HepG2 (cell line): ENCODE results near the gene PRKCZ. TPM values are rescaled to one million over a fixed set of nuclear protein-coding genes. Genes with fewer than 3 reads are reported as not detected.

Experiments
- ARNTL ChIP-seq: sonication (generic); formaldehyde crosslinking; IDR thresholded peaks from 2 replicates; pipeline ENCODE4 v1.4.0; 2020; ENCODE audit warnings: mild to moderate bottlenecking, missing genetic modification reagents
- E2F5 ChIP-seq: sonication (generic); formaldehyde crosslinking; conservative IDR thresholded peaks from 2 replicates; pipeline ENCODE4 v1.4.0; 2020; ENCODE audit warnings: missing genetic modification reagents
- EP300 ChIP-seq, 3 experiments: sonication (generic) in 1 of 3; formaldehyde crosslinking in 1 of 3; IDR thresholded peaks; 2 replicates each; pipeline versions ENCODE4 v1.5.1 to v1.6.1; 2011 to 2020; ENCODE audit warnings: low read depth in 2 of 3, low read length in 2 of 3, borderline replicate concordance in 1 of 3, improper control_type of control experiment in 1 of 3, mild to moderate bottlenecking in 1 of 3, missing genetic modification reagents in 1 of 3, moderate library complexity in 1 of 3
- GABPB1 ChIP-seq: IDR thresholded peaks from 2 replicates; pipeline ENCODE4 v1.6.1; 2016; ENCODE audit warnings: mild to moderate bottlenecking, missing genetic modification reagents, moderate library complexity, missing compliant biosample characterization
- KIAA2018 ChIP-seq: sonication (generic); formaldehyde crosslinking; IDR thresholded peaks from 2 replicates; pipeline ENCODE4 v1.5.0; 2020; ENCODE audit warnings: mild to moderate bottlenecking, missing genetic modification reagents, borderline replicate concordance
- LCORL ChIP-seq, 2 experiments: fragments of 450-650 bp in 1 of 2; sonication (generic) in 1 of 2; formaldehyde crosslinking in 1 of 2; IDR thresholded peaks; 2 replicates each; pipeline versions ENCODE4 v1.5.0 to v1.6.1; 2017 to 2020; ENCODE audit warnings: antibody characterized with exemption in 1 of 2, missing genetic modification reagents in 1 of 2
- NCOA2 ChIP-seq: sonication (generic); formaldehyde crosslinking; IDR thresholded peaks from 2 replicates; pipeline ENCODE4 v1.8.0; 2022; ENCODE audit warnings: inconsistent platforms
- PAF1 ChIP-seq: IDR thresholded peaks from 2 replicates; pipeline ENCODE4 v1.6.1; 2016; ENCODE audit warnings: missing genetic modification reagents, missing compliant biosample characterization
- SP4 ChIP-seq: sonication (generic); formaldehyde crosslinking; IDR thresholded peaks from 2 replicates; pipeline ENCODE4 v1.8.1; 2023; ENCODE audit warnings: mild to moderate bottlenecking, missing genetic modification reagents
- SRSF9 ChIP-seq: fragments of 200-400 bp; formaldehyde crosslinking; IDR thresholded peaks from 2 replicates; pipeline ENCODE4 v1.6.1; 2018; ENCODE audit warnings: borderline replicate concordance, mild to moderate bottlenecking, low read depth, low read length; ENCODE audit not compliant: insufficient read depth, poor library complexity, severe bottlenecking
- TFDP1 ChIP-seq: IDR thresholded peaks from 2 replicates; pipeline ENCODE4 v1.6.1; 2016; ENCODE audit warnings: missing compliant biosample characterization, missing genetic modification reagents, borderline replicate concordance
- ZBTB34 ChIP-seq: sonication (generic); formaldehyde crosslinking; IDR thresholded peaks from 2 replicates; pipeline ENCODE4 v1.8.0; 2022; ENCODE audit warnings: mild to moderate bottlenecking, missing genetic modification reagents
- ZNF746 ChIP-seq: sonication (generic); formaldehyde crosslinking; IDR thresholded peaks from 2 replicates; pipeline ENCODE4 v1.8.0; 2022; ENCODE audit warnings: mild to moderate bottlenecking, missing genetic modification reagents
- ZNF883 ChIP-seq: sonication (generic); formaldehyde crosslinking; IDR thresholded peaks from 2 replicates; pipeline ENCODE4 v1.5.1; 2020; ENCODE audit warnings: mild to moderate bottlenecking, missing genetic modification reagents; ENCODE audit errors: not compliant biosample characterization
- polyA plus RNA-seq, 8 experiments: library from polyadenylated mRNA; depleted of rRNA in 3 of 8; stranded (reverse) in 7 of 8; unstranded in 1 of 8; fragments of >200 nt; fragmentation: Illumina TruSeq in 4 of 8; extraction: Trizol in 4 of 8; gene quantifications; 2 replicates each; pipeline versions ENCODE4 v1.2.1 to v1.2.3, GENCODE V29; 2011 to 2016; ENCODE audit warnings: low read depth in 4 of 8, missing spikeins in 1 of 8, mixed read lengths in 1 of 8; ENCODE audit not compliant: insufficient read depth in 1 of 8
- total RNA-seq, 5 experiments: library from RNA; depleted of rRNA; stranded (reverse); fragments of >200 nt; fragmentation: Illumina TruSeq; extraction: Trizol; gene quantifications; 2 replicates each; pipeline ENCODE4 v1.2.3, GENCODE V29; 2016; ENCODE audit warnings: low read depth in 1 of 5

PRKCZ gene
- total and polyA plus RNA-seq, 2 of the 13 experiments (the other 11 are each of a cell fraction or from before 2014, with no cell fraction given): 34.7 to 85.2 TPM

- peak; percentile 71 for TF ChIP-seq GABPB1 (CRISPR knock-in tag)
- TF ChIP-seq E2F5 (CRISPR knock-in tag): no peak
- no peak for TF ChIP-seq LCORL (IDR thresholded peaks at IDR 0.05)
- peak; percentile 44; the same call in 1 of the 2 replicates for TF ChIP-seq LCORL (CRISPR knock-in tag; IDR thresholded peaks at IDR 0.05)
- peak; percentile 69; the same call in 1 of the 2 replicates for TF ChIP-seq ZNF746 (CRISPR knock-in tag)
- no peak for TF ChIP-seq PAF1
- TF ChIP-seq SP4 (CRISPR knock-in tag): peak; percentile 27; the same call in 1 of the 2 replicates
- TF ChIP-seq ZBTB34 (CRISPR knock-in tag): no peak
- 0 out of 2 replicates have a peak, but pooled peaks have one; percentile 12 for TF ChIP-seq ARNTL (CRISPR knock-in tag)
- no peak for TF ChIP-seq SRSF9
- peak in 1 of 2 experiments; percentile 48; a peak in 1 of 4 replicates for TF ChIP-seq EP300 (IDR thresholded peaks at IDR 0.05; ENCODE audit: low read depth in 2 of 2, low read length in 2 of 2)
- no peak for TF ChIP-seq EP300 (CRISPR knock-in tag; IDR thresholded peaks at IDR 0.05; ENCODE audit: borderline replicate concordance)
- no peak for TF ChIP-seq KIAA2018 (CRISPR knock-in tag)
- TF ChIP-seq TFDP1 (CRISPR knock-in tag): peak; percentile 31; the same call in 1 of the 2 replicates
- peak; percentile 40 for TF ChIP-seq ZNF883 (CRISPR knock-in tag)
- TF ChIP-seq NCOA2 (CRISPR knock-in tag): no peak
These were observed 177.3 kb downstream of the PRKCZ start (continued) for GRCh38 chr1:2227346-2228156.
